Keratinocyte (primary cell): ENCODE data around the gene PSMF1. TPM values are rescaled to one million over a fixed set of nuclear protein-coding genes. Genes with fewer than 3 reads are reported as not detected.

Experiments used
- DNase-seq: peaks from one replicate; pipeline ENCODE4 v3.0.0-alpha.2; 2011; ENCODE audit warnings: low read depth, missing footprints, low spot score
- FAIRE-seq: peaks from 2 replicates; lab custom pipeline; 2011; peaks lifted over from hg19 to GRCh38; lab: Jason Lieb, UNC
- H2AFZ ChIP-seq: 2 replicates; pipeline ENCODE4 v1.6.0; 2012; ENCODE audit warnings: low read length, control low read depth, inconsistent platforms; ENCODE audit not compliant: control insufficient read depth
- H3K27ac ChIP-seq: 2 replicates; pipeline ENCODE4 v1.5.1; 2011; ENCODE audit warnings: low read length; ENCODE audit not compliant: control insufficient read depth, insufficient read depth
- H3K27me3 ChIP-seq: 3 replicates; pipeline ENCODE4 v1.6.0; 2011; ENCODE audit warnings: low read length; ENCODE audit not compliant: control insufficient read depth, insufficient read depth; ENCODE audit errors: extremely low read depth
- H3K36me3 ChIP-seq, 2 experiments: 2 replicates in 1 of 2; 3 replicates in 1 of 2; pipeline ENCODE4 v1.5.1; 2011; ENCODE audit warnings: low read length in 2 of 2, mild to moderate bottlenecking in 1 of 2; ENCODE audit not compliant: control insufficient read depth in 2 of 2, insufficient read depth in 2 of 2; ENCODE audit errors: extremely low read depth in 1 of 2
- H3K4me1 ChIP-seq: 3 replicates; pipeline ENCODE4 v1.5.1; 2011; ENCODE audit warnings: low read length; ENCODE audit not compliant: control insufficient read depth, insufficient read depth; ENCODE audit errors: extremely low read depth
- H3K4me2 ChIP-seq: 3 replicates; pipeline ENCODE4 v1.6.0; 2011; ENCODE audit warnings: low read depth, low read length; ENCODE audit not compliant: control insufficient read depth, insufficient read depth; ENCODE audit errors: extremely low read depth
- H3K4me3 ChIP-seq, 3 experiments: fragments of 200-600 bp in 1 of 3; sonication (generic) in 1 of 3; 2 replicates in 2 of 3; 3 replicates in 1 of 3; pipeline ENCODE4 v1.5.1; 2011 to 2016; ENCODE audit warnings: low read length in 3 of 3, mild to moderate bottlenecking in 3 of 3, control low read depth in 2 of 3, inconsistent platforms in 1 of 3, low read depth in 1 of 3, mixed read lengths in 1 of 3, mixed run types in 1 of 3, moderate library complexity in 1 of 3; ENCODE audit not compliant: control insufficient read depth in 2 of 3, insufficient read depth in 2 of 3; ENCODE audit errors: extremely low read depth in 1 of 3
- H3K79me2 ChIP-seq: 2 replicates; pipeline ENCODE4 v1.6.0; 2012; ENCODE audit warnings: low read length; ENCODE audit not compliant: control insufficient read depth, insufficient read depth
- H3K9ac ChIP-seq: 3 replicates; pipeline ENCODE4 v1.6.0; 2011; ENCODE audit warnings: low read length; ENCODE audit not compliant: control insufficient read depth, insufficient read depth; ENCODE audit errors: extremely low read depth
- H3K9me1 ChIP-seq: 3 replicates; pipeline ENCODE4 v1.6.0; 2011; ENCODE audit warnings: low read length; ENCODE audit not compliant: control insufficient read depth, insufficient read depth; ENCODE audit errors: extremely low read depth
- H3K9me3 ChIP-seq: 2 replicates; pipeline ENCODE4 v1.5.1; 2012; ENCODE audit warnings: low read depth, low read length; ENCODE audit not compliant: control insufficient read depth
- H4K20me1 ChIP-seq: 3 replicates; pipeline ENCODE4 v1.6.0; 2011; ENCODE audit warnings: low read length; ENCODE audit not compliant: control insufficient read depth, insufficient read depth; ENCODE audit errors: extremely low read depth
- EZH2 ChIP-seq: IDR thresholded peaks from one replicate; pipeline ENCODE4 v1.6.1; 2012; ENCODE audit warnings: inconsistent platforms, mild to moderate bottlenecking, low read length, moderate library complexity
- dilution Hi-C: fragments of 300-500 bp; cut with MboI; formaldehyde crosslinking; loops from one replicate; pipeline ENCODE4 v1.7.0; 2020; ENCODE audit warnings: low sequenced_read_pairs; ENCODE audit not compliant: extremely low pct_ligation_motif_present
- polyA plus RNA-seq, 5 experiments: library from polyadenylated mRNA; depleted of rRNA in 3 of 5; stranded (reverse) in 3 of 5; stranded (forward) in 1 of 5; unstranded in 1 of 5; fragments of >200 nt; gene quantifications; 1 replicate in 1 of 5; 2 replicates in 3 of 5; 3 replicates in 1 of 5; pipeline versions ENCODE4 v1.2.1 to v1.2.3, GENCODE V29; 2011 to 2012; ENCODE audit warnings: missing spikeins in 2 of 5, low read depth in 1 of 5, low replicate concordance in 1 of 5
- TF ChIP-seq, protein P1 (sequence below), 3 experiments: IDR thresholded peaks in 1 of 3; conservative IDR thresholded peaks in 1 of 3; optimal IDR thresholded peaks in 1 of 3; 2 replicates in 2 of 3; 3 replicates in 1 of 3; pipeline versions ENCODE3 to v1.5.1; 2011; ENCODE audit warnings: low read length in 3 of 3, mild to moderate bottlenecking in 3 of 3, moderate library complexity in 2 of 3, control low read depth in 1 of 3, inconsistent platforms in 1 of 3; ENCODE audit not compliant: insufficient read depth in 2 of 3; ENCODE audit errors: extremely low read depth in 1 of 3

Gene PSMF1
- polyA plus RNA-seq, 1 donor (not counting 4 experiments of a cell fraction or from before 2014, with no cell fraction given) = 58.5 TPM

DNA sequence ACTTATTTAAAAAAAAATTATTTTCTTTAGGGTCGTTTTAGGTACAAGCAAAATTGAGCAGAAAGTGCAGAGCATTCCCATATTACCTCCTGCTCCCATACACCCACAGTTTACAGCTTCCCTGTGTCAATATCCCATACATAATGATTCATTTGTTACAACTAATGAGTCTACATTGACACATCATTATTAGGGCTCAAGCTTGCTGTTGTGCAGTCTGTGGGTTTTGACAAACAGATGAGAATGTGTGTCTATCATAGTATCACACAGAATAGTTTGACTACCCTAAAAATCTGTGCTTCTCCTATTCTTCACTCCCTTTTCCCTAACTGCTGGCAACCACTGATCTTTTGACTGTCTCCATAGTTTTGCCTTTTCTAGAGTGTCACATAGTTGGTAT, 9.4 kb downstream of the PSMF1 start:
- Histone ChIP-seq H3K79me2 (peaks cover 48% of the 10 kb centered on the region), H3K36me3 (peaks cover 27 to 44% of the 10 kb centered on the region in 2 experiments), H3K9me3 (no peaks in the 10 kb centered on the region), H3K9ac (no peak overlapping the region), H3K27me3 (no peaks in the 10 kb centered on the region), H4K20me1 (peaks cover 2% of the 10 kb centered on the region), H3K4me3 (no peak overlapping the region), H3K9me1 (no peaks in the 10 kb centered on the region), H3K4me2 (no peak overlapping the region), H3K4me1 (peaks cover under 1% of the 10 kb centered on the region), H2AFZ (no peak overlapping the region), H3K27ac (no peak overlapping the region)
- no peak for DNase-seq
- FAIRE-seq = no peak
- TF ChIP-seq, protein P1, sequence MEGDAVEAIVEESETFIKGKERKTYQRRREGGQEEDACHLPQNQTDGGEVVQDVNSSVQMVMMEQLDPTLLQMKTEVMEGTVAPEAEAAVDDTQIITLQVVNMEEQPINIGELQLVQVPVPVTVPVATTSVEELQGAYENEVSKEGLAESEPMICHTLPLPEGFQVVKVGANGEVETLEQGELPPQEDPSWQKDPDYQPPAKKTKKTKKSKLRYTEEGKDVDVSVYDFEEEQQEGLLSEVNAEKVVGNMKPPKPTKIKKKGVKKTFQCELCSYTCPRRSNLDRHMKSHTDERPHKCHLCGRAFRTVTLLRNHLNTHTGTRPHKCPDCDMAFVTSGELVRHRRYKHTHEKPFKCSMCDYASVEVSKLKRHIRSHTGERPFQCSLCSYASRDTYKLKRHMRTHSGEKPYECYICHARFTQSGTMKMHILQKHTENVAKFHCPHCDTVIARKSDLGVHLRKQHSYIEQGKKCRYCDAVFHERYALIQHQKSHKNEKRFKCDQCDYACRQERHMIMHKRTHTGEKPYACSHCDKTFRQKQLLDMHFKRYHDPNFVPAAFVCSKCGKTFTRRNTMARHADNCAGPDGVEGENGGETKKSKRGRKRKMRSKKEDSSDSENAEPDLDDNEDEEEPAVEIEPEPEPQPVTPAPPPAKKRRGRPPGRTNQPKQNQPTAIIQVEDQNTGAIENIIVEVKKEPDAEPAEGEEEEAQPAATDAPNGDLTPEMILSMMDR (optimal IDR thresholded peaks at IDR 0.05 in 1 of 3, IDR thresholded peaks at IDR 0.05 in 1 of 3, conservative IDR thresholded peaks at IDR 0.05 in 1 of 3; ENCODE audit: extremely low read depth in 1 of 3, insufficient read depth in 2 of 3, low read length in 3 of 3) = no peak
- TF ChIP-seq EZH2 = no peak
- dilution Hi-C loops = no loop called here

GRCh38 chr20:1130058-1130694, 11.8 kb downstream of the PSMF1 start:
- no peak overlapping the region for H2AFZ ChIP-seq
- FAIRE-seq (no peak), DNase-seq (no peak)
- dilution Hi-C loops = no loop called here
- TF ChIP-seq, protein P1 (optimal IDR thresholded peaks at IDR 0.05 in 1 of 3, IDR thresholded peaks at IDR 0.05 in 1 of 3, conservative IDR thresholded peaks at IDR 0.05 in 1 of 3; ENCODE audit: extremely low read depth in 1 of 3, insufficient read depth in 2 of 3, low read length in 3 of 3) = no peak
- no peak for TF ChIP-seq EZH2
- no peaks in the 10 kb centered on the region for H3K4me1 ChIP-seq
- H4K20me1 ChIP-seq = no peaks in the 10 kb centered on the region
- H3K4me3 ChIP-seq = no peak overlapping the region
- no peak overlapping the region for H3K27ac ChIP-seq
- no peak overlapping the region for H3K9ac ChIP-seq
- H3K9me1 ChIP-seq = no peaks in the 10 kb centered on the region
- no peaks in the 10 kb centered on the region for H3K9me3 ChIP-seq
- no peak overlapping the region for H3K4me2 ChIP-seq
- H3K27me3 ChIP-seq = no peaks in the 10 kb centered on the region
- peaks cover 33 to 45% of the 10 kb centered on the region in 2 experiments for H3K36me3 ChIP-seq
- peaks cover 37% of the 10 kb centered on the region for H3K79me2 ChIP-seq
